ENCODE measurements around the gene ASIP.

ASIP gene

GRCh38 chr20:34213213-34213612, 28.0 kb upstream of the ASIP start:
- ATAC-seq, result no peak

GRCh38 chr20:34215711-34216381, 25.4 kb upstream of the ASIP start:
- peak; percentile 98 for ATAC-seq
- TF ChIP-seq GLIS3 (CRISPR knock-in tag; IDR thresholded peaks at IDR 0.05), result no peak
- no peak for TF ChIP-seq ARNTL (CRISPR knock-in tag; IDR thresholded peaks at IDR 0.05; ENCODE audit: borderline replicate concordance, low read depth)
- TF ChIP-seq TSHZ2 (CRISPR knock-in tag; IDR thresholded peaks at IDR 0.05), result no peak; the same call in 1 of the 2 replicates
- no peak for TF ChIP-seq CSDC2 (CRISPR knock-in tag; IDR thresholded peaks at IDR 0.05)
- TF ChIP-seq CSRNP3 (CRISPR knock-in tag; IDR thresholded peaks at IDR 0.05), result no peak
- TF ChIP-seq ZFP3 (CRISPR knock-in tag; IDR thresholded peaks at IDR 0.05), result 0 out of 2 replicates have a peak, but pooled peaks have one; percentile 41

More at GRCh38 chr20:34213213-34213612, 28.0 kb upstream of the ASIP start:
- no peak for TF ChIP-seq ISL1 (CRISPR knock-in tag; IDR thresholded peaks at IDR 0.05)
- TF ChIP-seq POU6F1 (CRISPR knock-in tag; IDR thresholded peaks at IDR 0.05; ENCODE audit: borderline replicate concordance, low read depth), result no peak
- no peak for TF ChIP-seq BACH2 (CRISPR knock-in tag; IDR thresholded peaks at IDR 0.05; ENCODE audit: borderline replicate concordance)
- no peak for TF ChIP-seq ZNF565 (CRISPR knock-in tag; conservative IDR thresholded peaks at IDR 0.05; ENCODE audit: low read depth)
- no peak for TF ChIP-seq PPARA (CRISPR knock-in tag; IDR thresholded peaks at IDR 0.05; ENCODE audit: borderline replicate concordance)
- TF ChIP-seq RARB (CRISPR knock-in tag; IDR thresholded peaks at IDR 0.05), result no peak
- TF ChIP-seq OSR1 (CRISPR knock-in tag; IDR thresholded peaks at IDR 0.05), result no peak
- no peak for TF ChIP-seq GLIS3 (CRISPR knock-in tag; IDR thresholded peaks at IDR 0.05)
- TF ChIP-seq ARNTL (CRISPR knock-in tag; IDR thresholded peaks at IDR 0.05; ENCODE audit: borderline replicate concordance, low read depth), result no peak
- TF ChIP-seq ZFP30 (CRISPR knock-in tag; IDR thresholded peaks at IDR 0.05), result no peak
- no peak for TF ChIP-seq TCF4 (CRISPR knock-in tag; IDR thresholded peaks at IDR 0.05; ENCODE audit: borderline replicate concordance)

GRCh38 chr20:34216382-34216742, 24.9 kb upstream of the ASIP start:
- peak; percentile 7; the same call in 1 of the 3 replicates for ATAC-seq
- TF ChIP-seq PATZ1 (CRISPR knock-in tag; IDR thresholded peaks at IDR 0.05; ENCODE audit: borderline replicate concordance) (no peak), TSHZ2 (CRISPR knock-in tag; IDR thresholded peaks at IDR 0.05) (no peak), ZFP30 (CRISPR knock-in tag; IDR thresholded peaks at IDR 0.05) (no peak), GLIS3 (CRISPR knock-in tag; IDR thresholded peaks at IDR 0.05) (no peak), OSR1 (CRISPR knock-in tag; IDR thresholded peaks at IDR 0.05) (no peak), CREB5 (CRISPR knock-in tag; IDR thresholded peaks at IDR 0.05; ENCODE audit: low read depth) (no peak), ZNF8 (CRISPR knock-in tag; IDR thresholded peaks at IDR 0.05) (no peak), ZC3H10 (CRISPR knock-in tag; IDR thresholded peaks at IDR 0.05) (no peak), TCF4 (CRISPR knock-in tag; IDR thresholded peaks at IDR 0.05; ENCODE audit: borderline replicate concordance) (no peak; the same call in 1 of the 2 replicates), TOX (CRISPR knock-in tag; IDR thresholded peaks at IDR 0.05; ENCODE audit: borderline replicate concordance) (no peak), ESRRG (CRISPR knock-in tag; IDR thresholded peaks at IDR 0.05) (no peak), ARNTL (CRISPR knock-in tag; IDR thresholded peaks at IDR 0.05; ENCODE audit: borderline replicate concordance, low read depth) (no peak), CSDC2 (CRISPR knock-in tag; IDR thresholded peaks at IDR 0.05) (no peak), ZFP3 (CRISPR knock-in tag; IDR thresholded peaks at IDR 0.05) (no peak), ZNF70 (CRISPR knock-in tag; IDR thresholded peaks at IDR 0.05) (no peak), ISL1 (CRISPR knock-in tag; IDR thresholded peaks at IDR 0.05) (no peak; the same call in 1 of the 2 replicates), ZNF565 (CRISPR knock-in tag; conservative IDR thresholded peaks at IDR 0.05; ENCODE audit: low read depth) (no peak)

All from SK-N-SH treated with all-trans-retinoic acid at 6 μM for 48 hours (cell line).